Sigmoid colon (tissue), 4 donors: ENCODE data around the gene SLC6A9.

Source experiments
- EP300 ChIP-seq, 4 donors: sonication (generic); formaldehyde crosslinking; IDR thresholded peaks; one replicate each; pipeline ENCODE4 v1.6.1; 2017; ENCODE audit warnings: antibody characterized with exemption in 4 of 4
- POLR2A ChIP-seq, 2 donors: fragments of 450-650 bp; IDR thresholded peaks; one replicate each; pipeline ENCODE4 v1.6.1; 2016; ENCODE audit warnings: antibody characterized with exemption in 2 of 2, mild to moderate bottlenecking in 2 of 2, moderate library complexity in 2 of 2
- POLR2AphosphoS5 ChIP-seq, 4 donors: sonication (generic); formaldehyde crosslinking; IDR thresholded peaks; one replicate each; pipeline ENCODE4 v1.6.1; 2017; ENCODE audit warnings: antibody characterized with exemption in 4 of 4
- TF ChIP-seq, protein P1 (sequence below), 4 experiments: fragments of 450-650 bp in 3 of 4; fragments of 200-600 bp in 1 of 4; IDR thresholded peaks; one replicate each; pipeline ENCODE4 v1.5.1; 2016 to 2019; ENCODE audit warnings: antibody characterized with exemption in 4 of 4, mild to moderate bottlenecking in 3 of 4, moderate library complexity in 2 of 4

DNA sequence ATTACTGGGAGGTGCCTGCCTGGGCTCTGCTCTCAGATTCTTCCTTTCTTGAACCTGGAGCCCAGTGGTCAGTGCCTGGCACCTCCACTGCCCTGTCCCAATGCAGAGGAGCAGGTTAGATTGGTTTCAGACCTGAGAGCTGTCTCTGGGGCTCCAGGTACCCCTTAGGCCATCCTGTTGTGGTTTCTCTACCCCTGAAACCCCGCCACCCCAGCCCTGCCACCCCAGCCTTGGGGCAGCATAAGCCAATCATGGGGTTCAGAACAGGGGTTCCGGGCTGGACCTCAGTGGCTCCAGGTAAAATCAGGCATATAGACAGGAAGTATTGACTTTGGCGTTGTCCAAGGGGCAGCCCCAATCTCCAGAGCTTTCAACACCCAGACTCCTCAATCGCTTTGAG lies 3.2 kb upstream of the SLC6A9 start:
- no peak for TF ChIP-seq POLR2A (IDR thresholded peaks at IDR 0.05)
- TF ChIP-seq, protein P1, sequence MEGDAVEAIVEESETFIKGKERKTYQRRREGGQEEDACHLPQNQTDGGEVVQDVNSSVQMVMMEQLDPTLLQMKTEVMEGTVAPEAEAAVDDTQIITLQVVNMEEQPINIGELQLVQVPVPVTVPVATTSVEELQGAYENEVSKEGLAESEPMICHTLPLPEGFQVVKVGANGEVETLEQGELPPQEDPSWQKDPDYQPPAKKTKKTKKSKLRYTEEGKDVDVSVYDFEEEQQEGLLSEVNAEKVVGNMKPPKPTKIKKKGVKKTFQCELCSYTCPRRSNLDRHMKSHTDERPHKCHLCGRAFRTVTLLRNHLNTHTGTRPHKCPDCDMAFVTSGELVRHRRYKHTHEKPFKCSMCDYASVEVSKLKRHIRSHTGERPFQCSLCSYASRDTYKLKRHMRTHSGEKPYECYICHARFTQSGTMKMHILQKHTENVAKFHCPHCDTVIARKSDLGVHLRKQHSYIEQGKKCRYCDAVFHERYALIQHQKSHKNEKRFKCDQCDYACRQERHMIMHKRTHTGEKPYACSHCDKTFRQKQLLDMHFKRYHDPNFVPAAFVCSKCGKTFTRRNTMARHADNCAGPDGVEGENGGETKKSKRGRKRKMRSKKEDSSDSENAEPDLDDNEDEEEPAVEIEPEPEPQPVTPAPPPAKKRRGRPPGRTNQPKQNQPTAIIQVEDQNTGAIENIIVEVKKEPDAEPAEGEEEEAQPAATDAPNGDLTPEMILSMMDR (IDR thresholded peaks at IDR 0.05): no peak
- TF ChIP-seq EP300 (IDR thresholded peaks at IDR 0.05): no peak
- no peak for TF ChIP-seq POLR2AphosphoS5 (IDR thresholded peaks at IDR 0.05)
